HG03175 (cell line): ENCODE results near the gene TMEM191C.
"Not testable (repeated sequence)": the region's sequence is repeated elsewhere in the genome, so short reads cannot be mapped to it uniquely, and the experiment has no call there.

ENCODE experiments used
- ATAC-seq: cut with Tn5 transposase; IDR thresholded peaks from one replicate; pipeline ENCODE4 v1.9.1; 2021; ENCODE audit warnings: mild to moderate bottlenecking, moderate library complexity; ENCODE audit not compliant: unreplicated experiment

TMEM191C gene

GRCh38 chr22:21445437-21446127 is 21.6 kb upstream of the TMEM191C start:
- no peak for ATAC-seq

GRCh38 chr22:21446128-21446826 is 20.9 kb upstream of the TMEM191C start:
- no peak for ATAC-seq

DNA sequence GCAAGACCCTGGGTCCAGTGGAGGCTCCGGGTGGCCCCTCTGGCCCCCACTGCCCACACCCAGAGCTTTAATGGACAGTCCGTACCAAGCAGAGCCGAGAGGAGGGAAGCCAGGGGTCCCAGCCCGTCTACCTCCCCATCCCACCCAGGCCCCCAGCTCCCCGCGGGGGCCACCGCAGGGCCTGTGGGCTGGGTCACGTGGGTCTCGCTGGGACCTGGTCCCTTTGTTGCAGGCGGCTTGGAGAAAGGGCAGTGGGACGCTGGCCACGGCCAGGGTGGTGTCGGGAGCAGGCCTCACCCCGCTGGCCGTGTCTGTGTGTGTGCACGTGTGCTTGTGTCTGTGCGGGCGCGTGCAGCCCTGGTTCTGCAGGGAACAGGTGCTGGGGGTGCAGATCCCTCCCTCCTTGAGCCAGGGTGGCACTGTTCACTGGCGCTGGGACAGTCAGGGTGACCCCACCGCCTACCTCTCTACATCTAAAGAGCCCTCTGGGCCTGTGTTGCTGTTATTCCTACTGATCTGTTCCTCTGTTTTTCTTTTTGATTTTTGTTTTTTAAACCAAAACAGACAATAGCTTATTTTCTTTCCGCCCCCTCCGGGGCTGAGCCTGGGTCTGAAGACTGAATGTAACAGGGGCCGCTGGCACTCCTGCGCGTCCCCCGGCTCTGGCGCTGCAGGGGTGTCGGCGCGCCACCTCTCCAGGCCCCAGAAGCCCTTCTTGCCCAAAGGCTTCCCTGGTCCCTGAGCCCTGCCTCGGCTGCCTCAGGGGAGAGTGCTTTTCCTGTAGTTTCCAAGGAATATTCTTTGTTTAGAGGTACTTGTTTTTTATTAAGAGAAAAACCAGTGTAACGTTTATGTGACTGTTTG is 20.1 kb upstream of the TMEM191C start:
- ATAC-seq = no peak

DNA sequence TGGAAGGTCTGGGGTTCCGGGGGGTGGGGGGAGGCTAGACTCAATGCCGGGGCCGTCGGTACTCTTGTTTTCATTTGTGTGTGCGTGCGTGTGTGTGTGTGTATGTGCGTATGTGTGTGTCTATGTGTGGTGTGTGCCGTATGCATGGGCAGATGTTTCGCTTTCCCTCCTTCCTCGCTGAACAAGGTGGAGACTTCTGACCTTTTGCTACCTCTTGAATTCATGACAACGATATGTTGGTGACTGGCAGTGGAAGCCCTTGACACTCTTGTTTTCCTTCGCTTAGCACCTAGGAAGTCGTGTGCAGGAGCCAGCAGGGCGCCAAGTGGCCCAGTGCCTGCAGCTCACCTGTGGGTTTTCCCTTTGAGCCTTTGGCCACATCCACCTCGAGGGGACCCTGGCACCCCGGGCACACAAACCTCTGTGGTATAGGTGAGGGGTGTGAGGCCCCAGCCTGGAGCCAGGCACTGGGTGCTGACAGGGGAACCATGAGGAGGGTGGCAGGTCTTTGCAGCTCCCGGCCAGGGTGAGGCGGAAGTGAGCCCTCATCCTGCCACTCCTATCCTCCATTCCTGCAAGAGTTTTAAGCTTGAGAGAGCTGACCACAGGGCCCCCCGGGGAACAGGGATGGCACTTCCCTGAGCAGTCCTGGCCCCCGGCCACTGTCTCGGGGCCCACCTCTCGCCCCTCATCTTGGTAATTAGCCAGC is 19.3 kb upstream of the TMEM191C start:
- ATAC-seq = no peak

DNA sequence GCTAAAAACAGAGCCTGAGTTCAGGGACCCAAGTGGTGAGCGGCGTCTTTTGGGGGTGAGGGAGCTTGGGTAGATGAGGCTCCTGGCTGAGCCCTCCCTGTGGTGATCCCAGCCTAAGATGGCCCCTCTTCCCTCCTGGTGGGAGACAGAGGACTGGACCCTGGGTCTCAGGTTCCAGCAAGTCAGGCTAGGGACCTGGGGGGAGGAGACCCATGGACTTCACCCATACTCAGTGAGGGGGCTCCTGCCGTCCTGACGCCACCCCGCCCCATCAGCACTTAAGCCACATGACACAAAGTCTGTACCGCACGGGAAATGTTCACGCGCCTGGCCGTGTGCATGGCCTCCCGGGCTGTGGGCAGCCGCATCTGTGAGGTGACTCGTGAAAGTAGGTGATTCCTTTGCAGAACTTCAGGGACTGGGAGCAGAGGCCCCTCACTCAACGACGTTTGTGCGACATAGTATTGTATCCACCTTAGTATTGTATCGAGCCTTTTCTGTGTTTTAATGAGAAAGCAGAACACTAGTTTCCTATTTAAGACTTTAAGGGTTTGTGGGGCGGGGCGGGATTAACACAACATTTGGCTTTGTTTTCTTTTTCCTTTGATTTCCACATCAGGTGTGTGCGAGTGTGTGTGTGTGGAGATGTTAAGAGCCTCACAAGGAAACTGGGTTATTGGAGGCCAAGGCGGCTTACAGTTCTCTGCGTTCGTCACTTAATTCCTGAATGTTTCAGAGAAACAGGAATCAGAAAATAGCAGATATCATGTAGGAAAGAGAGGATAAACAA is 18.4 kb upstream of the TMEM191C start:
- no peak for ATAC-seq

DNA sequence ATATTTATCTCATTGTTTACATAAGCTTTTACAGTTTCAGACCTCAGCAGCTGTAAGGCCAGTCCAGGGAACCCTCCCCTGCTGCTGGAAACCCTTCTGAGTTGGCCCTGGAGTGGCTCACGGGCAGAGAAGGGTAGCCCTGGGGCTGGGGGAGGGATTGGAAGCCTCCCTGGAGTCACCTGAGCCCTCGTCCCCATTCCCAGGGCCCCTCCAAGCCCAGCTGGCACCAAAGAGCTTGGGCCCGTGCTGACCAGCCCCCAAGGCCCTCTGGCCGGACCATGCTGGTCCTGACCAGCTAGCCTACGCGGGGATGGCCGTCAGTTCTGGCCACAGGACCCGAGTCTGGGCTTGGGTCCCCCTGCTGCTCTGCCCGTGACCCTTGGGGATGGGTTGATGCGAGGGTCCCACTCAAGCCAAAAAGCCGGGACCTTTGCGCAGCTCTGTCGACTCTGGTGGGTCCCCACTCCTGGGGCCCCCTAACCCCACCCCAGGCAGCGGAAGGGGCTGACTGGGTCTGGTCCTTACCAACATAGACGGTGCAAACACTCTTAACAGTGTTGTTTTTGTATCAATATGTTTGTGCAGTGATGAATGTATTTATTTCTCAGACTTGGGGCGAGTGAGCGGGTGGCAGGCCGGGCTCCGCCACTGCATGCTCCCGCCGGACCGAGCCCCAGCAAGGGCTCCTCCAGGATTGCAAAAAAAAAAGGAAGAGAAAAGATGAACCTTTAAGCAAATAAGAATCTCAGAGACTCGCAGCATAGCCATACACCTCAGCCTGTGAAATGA is 17.5 kb upstream of the TMEM191C start:
- no peak for ATAC-seq

DNA sequence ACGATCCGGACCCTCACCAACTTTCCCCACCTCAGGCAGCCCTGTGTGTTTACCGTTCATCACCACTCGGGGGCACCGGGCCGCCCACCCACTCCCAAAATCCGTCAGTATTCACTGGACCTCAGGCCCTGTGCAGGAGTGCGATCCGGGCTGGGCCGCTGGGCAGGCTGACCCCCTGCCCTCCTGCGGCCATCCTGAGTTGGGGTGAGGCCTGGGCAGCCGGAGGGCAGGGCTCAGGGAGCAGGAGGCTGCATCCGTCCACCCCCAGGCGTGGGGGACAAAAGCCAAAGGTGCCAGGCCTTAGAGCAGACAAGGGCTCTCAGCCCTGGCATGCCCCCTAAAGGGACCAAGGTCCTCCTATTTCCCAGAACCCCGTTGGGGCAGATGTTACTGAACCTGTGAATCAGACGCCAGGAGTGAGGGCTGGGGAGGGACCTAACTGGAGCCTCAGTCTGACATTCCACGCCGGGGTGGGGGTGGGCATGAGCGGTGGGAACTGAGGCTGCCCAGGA is 16.8 kb upstream of the TMEM191C start:
- ATAC-seq = no peak

- ATAC-seq = no peak
Measured at GRCh38 chr22:21450858-21451353, 16.3 kb upstream of the TMEM191C start.

DNA sequence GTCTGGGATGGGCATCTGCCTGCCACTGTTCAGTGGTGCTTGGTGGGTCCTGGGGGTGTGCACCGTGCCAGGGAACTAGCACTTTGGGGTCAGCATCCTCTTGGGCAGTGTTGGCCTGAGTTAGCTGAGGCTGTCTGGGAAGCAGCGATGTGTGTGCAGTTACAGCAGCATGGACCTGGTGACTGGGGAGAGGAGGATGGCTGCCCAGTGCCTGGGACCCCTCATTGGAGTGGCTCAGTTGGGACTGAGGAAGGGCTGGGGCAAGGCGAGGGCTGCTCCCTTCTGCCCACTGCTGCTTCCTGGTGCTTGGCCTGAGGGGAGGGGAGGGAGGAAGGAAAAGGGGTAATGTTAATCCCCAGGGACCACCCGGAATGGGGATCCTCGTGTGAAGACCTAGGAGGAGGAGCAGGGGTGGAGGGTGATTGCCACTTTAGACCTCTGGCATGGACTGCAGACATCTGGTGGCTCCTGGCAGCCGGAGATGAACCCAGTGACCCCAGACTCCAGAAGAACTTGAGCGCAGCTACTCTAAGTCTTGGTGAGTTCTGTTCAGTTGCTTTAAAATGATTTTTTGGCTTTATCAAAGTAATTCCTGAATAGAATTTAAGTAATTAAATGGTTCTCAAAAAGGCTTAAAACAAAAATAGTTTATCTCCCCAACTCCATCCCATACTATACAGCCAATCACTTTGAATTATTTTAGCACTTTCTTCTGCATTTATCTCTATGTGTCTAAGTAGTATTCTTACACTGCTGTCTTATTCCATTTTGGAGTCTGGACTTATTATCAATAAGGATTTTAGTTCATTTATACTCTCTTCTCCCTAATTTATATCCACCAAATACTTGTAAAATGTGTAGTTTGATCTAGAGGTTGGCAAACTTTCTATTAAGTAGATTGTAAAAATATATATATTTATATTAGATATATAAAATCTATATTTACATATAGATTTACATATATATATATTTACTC is 15.4 kb upstream of the TMEM191C start:
- no peak for ATAC-seq

DNA sequence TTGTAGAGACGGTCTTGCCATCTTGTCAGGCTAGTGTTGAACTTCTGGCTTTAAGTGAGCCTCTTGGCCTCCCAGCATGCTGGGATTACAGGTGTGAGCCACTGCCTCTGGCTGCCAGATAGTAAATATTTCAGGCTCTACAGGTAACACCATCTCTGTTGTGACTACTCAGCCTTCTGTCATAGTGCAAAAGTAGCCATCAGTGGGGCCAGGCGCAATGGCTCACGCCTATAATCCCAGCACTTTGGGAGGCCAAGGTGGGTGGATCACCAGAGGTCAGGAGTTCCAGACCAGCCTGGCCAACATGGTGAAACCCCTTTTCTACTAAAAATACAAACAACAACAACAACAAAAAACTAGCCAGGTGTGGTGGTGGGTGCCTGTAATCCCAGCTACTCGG is 14.5 kb upstream of the TMEM191C start:
- ATAC-seq = not testable (repeated sequence)

DNA sequence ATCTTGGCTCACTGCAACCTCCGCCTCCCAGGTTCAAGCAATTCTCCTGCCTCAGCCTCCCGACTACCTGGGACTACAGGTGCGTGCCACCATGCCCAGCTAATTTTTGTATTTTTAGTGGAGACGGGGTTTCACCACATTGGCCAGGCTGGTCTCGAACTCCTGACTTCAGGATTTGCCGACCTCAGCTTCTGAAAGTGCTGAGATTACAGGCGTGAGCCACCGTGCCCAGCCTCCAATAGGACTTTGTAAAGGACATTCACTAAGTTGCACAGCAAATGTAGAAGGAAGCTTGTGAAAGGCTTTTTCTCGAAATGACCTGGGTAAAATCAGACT is 12.2 kb upstream of the TMEM191C start:
- not testable (repeated sequence) for ATAC-seq

DNA sequence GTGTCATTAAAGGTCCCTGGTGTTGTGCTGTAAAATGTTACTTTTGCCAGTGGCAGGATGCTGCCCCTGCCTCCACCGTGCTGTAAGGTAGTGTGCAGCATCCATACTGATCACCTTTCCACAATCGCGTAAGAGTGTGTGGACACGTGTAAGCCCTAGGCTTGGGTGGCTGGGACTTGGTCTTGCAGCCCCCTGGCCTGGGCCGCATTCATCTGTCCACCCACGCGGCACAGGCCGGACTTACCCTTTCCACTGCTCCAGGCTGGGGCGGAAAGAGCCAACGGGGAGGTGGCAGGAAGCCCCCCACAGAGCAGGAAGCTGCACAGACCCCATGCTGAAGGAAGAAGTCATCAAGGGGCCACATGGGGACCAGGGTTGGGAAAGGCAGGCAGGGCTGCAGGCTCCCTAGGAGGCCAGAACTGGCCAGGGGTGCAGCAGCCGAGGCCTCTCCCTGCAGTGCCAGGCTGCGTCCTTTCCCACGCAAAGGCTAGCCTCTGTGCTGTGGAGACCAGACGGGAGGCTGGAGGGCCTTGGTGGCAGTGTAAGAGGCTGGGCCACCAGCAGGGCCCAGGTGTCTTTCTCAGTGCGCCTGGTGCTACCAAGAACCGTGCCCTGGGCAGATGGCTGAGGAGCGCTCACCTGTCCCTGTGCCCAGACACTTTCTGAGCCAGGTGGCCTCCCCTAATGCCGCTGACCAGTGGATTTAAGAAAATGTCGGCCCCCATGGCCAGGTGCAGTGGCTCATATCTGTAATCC is 11.7 kb upstream of the TMEM191C start:
- ATAC-seq = no peak

DNA sequence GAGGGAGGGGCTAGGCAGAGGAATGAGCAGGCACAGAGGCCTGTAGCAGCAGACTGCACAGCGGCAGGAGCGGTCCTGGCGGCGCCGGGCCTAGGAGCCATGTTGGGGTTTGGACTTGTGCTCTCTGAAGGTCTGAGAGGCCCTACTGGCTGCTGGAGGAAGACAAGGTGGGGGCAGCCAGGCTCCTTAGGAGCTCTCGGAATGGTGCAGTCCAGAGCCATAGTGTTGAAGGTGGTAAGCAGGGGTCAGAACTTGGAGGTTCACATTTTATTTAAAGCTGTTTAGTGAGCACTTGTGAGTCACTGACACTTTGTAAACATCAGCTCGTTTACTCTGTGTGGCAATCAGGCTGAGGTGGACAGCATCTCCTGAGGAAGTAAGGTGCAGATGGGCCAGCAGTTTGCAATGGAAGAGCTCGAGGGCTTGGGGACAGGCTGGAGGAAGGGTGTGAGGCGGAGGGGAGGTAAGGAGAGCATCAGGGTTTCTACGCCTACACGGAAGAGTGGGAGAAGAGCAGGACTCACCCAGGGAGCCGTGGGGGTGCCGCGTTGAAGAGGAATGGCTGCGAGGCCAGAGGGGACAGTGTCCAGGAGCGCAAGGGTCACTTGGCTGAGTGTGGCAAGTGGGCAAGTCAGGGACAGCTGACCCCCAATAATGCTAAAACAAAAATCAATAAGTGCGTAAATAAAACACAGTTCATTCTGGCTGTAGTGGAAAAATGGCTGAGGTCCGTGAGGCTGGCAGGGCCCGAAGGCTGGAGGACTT is 10.0 kb upstream of the TMEM191C start:
- ATAC-seq = no peak

GRCh38 chr22:21462672-21463071 is 4.5 kb upstream of the TMEM191C start:
- not testable (repeated sequence) for ATAC-seq

GRCh38 chr22:21468194-21469096 is 1.3 kb downstream of the TMEM191C start:
- peak; percentile 84 for ATAC-seq
